Endometrium (tissue), 2 donors: ENCODE measurements around the gene CEMIP.

Source experiments
- FAIRE-seq: peaks from 2 replicates; lab custom pipeline; 2012; peaks lifted over from hg19 to GRCh38; lab: Jason Lieb, UNC
- donor health status: control.
- donor health status: control.

The CEMIP gene, protein sequence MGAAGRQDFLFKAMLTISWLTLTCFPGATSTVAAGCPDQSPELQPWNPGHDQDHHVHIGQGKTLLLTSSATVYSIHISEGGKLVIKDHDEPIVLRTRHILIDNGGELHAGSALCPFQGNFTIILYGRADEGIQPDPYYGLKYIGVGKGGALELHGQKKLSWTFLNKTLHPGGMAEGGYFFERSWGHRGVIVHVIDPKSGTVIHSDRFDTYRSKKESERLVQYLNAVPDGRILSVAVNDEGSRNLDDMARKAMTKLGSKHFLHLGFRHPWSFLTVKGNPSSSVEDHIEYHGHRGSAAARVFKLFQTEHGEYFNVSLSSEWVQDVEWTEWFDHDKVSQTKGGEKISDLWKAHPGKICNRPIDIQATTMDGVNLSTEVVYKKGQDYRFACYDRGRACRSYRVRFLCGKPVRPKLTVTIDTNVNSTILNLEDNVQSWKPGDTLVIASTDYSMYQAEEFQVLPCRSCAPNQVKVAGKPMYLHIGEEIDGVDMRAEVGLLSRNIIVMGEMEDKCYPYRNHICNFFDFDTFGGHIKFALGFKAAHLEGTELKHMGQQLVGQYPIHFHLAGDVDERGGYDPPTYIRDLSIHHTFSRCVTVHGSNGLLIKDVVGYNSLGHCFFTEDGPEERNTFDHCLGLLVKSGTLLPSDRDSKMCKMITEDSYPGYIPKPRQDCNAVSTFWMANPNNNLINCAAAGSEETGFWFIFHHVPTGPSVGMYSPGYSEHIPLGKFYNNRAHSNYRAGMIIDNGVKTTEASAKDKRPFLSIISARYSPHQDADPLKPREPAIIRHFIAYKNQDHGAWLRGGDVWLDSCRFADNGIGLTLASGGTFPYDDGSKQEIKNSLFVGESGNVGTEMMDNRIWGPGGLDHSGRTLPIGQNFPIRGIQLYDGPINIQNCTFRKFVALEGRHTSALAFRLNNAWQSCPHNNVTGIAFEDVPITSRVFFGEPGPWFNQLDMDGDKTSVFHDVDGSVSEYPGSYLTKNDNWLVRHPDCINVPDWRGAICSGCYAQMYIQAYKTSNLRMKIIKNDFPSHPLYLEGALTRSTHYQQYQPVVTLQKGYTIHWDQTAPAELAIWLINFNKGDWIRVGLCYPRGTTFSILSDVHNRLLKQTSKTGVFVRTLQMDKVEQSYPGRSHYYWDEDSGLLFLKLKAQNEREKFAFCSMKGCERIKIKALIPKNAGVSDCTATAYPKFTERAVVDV (N-terminal part only)

GRCh38 chr15:80778964-80779657 is at the start of gene CEMIP:
Gene CEMIP, plus strand, starts transcription at chr15:80779370. Its CDS starts 94,510 bp downstream, at chr15:80873880.
- FAIRE-seq, result no peak

DNA sequence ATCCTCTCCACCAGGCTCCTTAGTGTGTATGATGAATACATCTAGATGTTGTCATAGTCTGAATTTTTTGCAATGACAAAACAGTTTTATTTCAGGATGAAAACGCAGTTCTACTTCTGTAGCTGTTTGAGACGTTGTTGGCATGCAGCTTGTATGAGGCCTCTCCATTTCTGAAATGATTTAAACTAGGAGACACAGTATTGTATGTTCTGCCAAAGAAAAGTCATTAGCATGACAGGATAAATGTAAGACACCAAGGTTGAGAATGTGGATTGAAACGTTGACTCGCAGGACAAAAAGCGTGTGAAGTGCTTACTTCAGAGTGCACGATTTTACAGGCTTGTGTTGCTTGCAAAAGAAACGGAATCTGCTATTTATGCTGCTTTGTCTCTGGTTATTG is 48.8 kb upstream of the CEMIP start:
- no peak for FAIRE-seq

GRCh38 chr15:80730926-80731325 is 48.2 kb upstream of the CEMIP start:
- no peak for FAIRE-seq

GRCh38 chr15:80732167-80732566 is 47.0 kb upstream of the CEMIP start:
- no peak for FAIRE-seq

DNA sequence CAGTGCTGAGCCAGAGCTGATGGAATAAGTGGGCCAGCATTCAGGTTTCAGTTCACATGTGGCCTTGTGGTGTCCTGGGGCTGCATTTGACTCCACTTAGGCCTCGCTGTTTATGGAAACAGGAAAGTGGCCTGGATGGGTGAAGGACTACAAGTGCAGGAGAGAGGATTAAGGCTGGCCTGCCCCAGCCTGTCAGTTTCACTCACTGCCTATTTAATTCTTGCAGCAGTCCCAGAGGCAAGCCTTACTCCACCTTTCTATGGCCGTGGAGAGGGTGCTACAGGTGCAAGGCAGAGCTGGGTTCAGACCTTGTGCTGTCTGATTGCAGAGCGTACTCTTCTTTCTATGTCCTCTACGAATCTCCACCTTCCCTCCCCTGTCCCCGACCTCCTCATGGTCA is 46.4 kb upstream of the CEMIP start:
- no peak for FAIRE-seq

GRCh38 chr15:80733460-80733859 is 45.7 kb upstream of the CEMIP start:
- no peak for FAIRE-seq

- no peak for FAIRE-seq
Measured at GRCh38 chr15:80735344-80735743, 43.8 kb upstream of the CEMIP start.

DNA sequence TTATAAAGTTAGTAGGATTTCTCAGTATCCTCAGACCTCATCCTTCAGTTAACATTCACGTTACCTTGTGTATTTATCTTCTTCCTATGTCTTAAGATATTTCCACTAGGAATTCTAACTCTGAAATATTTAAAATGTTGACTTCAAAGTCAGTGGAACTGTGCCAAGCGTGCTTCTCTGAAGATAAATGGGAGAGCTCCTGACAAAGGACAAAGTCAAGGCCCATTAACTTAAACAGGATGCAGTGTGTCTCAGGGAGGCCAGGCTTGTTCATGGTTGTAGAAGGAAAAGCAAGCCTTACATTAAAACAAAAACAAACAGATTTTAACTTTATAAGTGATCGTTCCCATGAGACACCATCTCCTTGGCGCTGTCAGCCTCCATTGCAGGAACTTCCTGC is 42.6 kb upstream of the CEMIP start:
- FAIRE-seq, result no peak

GRCh38 chr15:80739919-80740318 is 39.3 kb upstream of the CEMIP start:
- no peak for FAIRE-seq

GRCh38 chr15:80742081-80742480 is 37.1 kb upstream of the CEMIP start:
- FAIRE-seq, result no peak

DNA sequence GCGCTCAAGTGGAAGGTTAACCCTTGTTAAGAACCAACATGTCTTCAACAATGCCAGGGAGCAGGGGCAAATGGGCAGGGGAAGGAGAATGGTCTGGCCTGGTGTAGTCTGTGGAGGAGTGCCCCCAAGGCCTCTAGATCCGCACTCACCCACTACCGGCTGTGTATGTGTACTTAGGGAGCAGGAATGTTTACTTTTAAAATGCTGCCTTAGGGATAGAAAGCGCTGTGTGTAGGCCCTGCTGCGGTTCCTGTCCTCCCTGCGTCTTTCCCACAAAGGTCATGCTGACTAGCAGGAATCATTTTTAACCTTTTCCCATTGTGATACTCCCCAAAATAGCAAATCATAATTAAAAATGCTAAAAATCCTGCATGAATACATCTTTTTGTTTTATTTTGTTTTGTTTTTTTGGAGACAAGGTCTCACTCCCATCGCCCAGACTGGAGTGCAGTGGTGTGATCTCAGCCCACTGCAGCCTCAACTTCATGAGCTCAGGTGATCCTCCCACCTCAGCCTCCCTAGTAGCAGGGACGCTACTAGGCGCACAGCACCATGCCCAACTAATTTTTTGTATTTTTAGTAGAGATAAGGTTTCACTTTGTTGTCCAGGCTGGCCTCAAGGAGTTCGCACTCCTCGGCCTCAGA is 35.9 kb upstream of the CEMIP start:
- FAIRE-seq, result no peak

DNA sequence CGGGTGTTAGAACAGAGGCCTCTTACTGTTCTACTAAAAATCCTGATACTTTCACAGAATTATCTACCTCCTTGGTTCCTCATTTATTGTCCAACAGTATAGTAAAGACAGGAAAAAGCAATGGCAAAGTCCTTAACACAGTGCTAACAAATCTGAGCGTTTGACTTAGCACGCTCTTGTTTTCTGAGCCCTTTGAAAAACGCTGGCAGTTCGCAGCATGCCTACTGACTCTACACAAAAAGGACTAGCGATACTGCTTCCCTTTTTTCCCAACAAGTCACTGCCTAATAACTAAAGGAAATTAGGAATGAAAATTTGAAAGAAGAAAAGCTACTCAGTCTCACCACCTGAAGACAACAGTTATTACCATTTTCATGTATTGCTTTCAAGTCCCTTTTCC is 34.8 kb upstream of the CEMIP start:
- FAIRE-seq, result no peak

GRCh38 chr15:80744826-80745225 is 34.3 kb upstream of the CEMIP start:
- FAIRE-seq, result peak; percentile 84

DNA sequence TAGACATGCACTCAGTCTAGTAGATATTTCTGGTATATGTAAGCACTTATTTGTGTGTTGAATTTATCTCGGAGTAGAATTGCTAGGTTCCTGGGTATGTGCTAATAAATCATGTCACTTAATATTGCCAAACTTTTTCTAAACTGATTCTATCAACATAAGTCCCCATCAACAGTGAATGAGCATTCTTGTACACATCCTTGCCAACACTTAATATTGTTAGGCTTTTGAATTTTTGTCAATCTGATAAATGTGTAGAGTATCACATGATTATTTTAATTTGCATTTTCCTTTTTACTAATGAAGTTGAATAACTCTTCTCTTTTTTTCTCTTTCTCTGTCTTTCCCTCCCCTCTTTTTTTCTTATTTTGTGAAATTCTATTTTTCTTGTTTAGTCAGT is 33.3 kb upstream of the CEMIP start:
- no peak for FAIRE-seq

GRCh38 chr15:80747317-80748053 is 31.7 kb upstream of the CEMIP start:
- FAIRE-seq, result no peak

- no peak for FAIRE-seq
Measured at GRCh38 chr15:80749589-80749988, 29.6 kb upstream of the CEMIP start.

GRCh38 chr15:80750575-80750974 is 28.6 kb upstream of the CEMIP start:
- no peak for FAIRE-seq

GRCh38 chr15:80752204-80752603 is 27.0 kb upstream of the CEMIP start:
- no peak for FAIRE-seq

GRCh38 chr15:80753161-80753560 is 26.0 kb upstream of the CEMIP start:
- FAIRE-seq, result no peak

GRCh38 chr15:80754014-80754413 is 25.2 kb upstream of the CEMIP start:
- FAIRE-seq, result no peak

GRCh38 chr15:80755885-80756284 is 23.3 kb upstream of the CEMIP start:
- FAIRE-seq, result no peak
